ENCODE results near the gene CDKN2AIP.
"Not testable (repeated sequence)": the region's sequence is repeated elsewhere in the genome, so short reads cannot be mapped to it uniquely, and the experiment has no call there.

Gene CDKN2AIP

GRCh38 chr4:183416879-183417755 is 27.3 kb upstream of the CDKN2AIP start:
- no peak for DNase-seq

GRCh38 chr4:183422962-183423631 is 21.3 kb upstream of the CDKN2AIP start:
- no peak for DNase-seq

GRCh38 chr4:183424109-183424744 is 20.2 kb upstream of the CDKN2AIP start:
- no peak for DNase-seq

DNA sequence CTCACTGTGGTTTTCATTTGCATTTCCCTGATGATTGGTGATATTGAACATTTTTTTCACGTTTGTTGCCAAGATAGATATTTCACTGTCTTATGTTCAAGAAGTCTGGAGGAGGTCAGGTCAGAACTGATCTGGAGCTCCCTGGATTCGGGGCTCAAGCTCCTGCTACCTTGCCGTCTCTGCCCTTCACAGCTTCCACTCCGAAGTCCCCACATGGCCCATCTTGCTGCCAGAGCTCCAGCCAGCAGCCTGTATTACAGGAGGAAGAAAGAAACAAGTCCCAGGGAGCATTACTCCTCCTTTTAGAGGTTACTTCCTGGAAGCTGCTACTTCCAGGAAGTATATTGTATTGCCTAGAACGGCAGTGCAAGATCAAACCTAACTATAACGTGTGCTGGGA is 17.9 kb upstream of the CDKN2AIP start:
- no peak for DNase-seq

DNA sequence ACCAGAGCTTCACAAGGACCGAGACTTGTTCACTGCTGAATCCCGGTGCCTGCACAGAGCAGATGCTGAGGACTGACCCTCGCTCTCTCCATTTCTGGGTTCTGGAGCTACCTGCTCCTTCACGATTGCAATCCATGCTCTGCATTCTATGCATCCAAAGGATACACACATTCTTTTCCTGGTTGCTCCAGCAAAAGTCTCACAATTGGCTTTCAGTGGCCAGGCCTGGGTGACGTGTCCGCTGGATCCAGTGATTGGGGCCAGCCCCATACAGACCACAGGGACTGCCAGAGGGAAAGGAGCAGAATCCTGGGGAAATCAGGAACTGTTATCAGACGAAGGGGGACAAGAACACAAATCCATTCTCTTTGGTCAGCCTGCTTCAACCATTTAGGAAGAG is 14.9 kb upstream of the CDKN2AIP start:
- DNase-seq: no peak

GRCh38 chr4:183430317-183430993 is 14.0 kb upstream of the CDKN2AIP start:
- DNase-seq: peak; percentile 32

DNA sequence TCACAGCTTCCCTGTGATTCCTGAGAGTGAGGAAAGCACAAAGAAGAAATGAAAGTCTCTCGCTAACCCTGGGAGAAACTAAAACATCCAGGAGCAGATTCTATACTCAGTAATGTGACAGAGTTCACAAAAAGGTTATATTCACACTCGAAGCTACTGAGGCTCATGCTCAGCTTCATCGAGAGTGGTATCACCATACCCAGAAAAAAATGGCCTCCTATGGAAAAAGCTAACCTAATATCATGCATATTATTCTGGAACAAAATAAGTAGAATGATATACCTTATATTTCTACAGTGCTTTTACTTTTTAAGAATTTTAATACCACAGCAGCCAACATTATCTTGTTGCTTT is 13.5 kb upstream of the CDKN2AIP start:
- DNase-seq: no peak

GRCh38 chr4:183431614-183432013 is 12.8 kb upstream of the CDKN2AIP start:
- DNase-seq: no peak

GRCh38 chr4:183433183-183433582 is 11.3 kb upstream of the CDKN2AIP start:
- DNase-seq: not testable (repeated sequence)

- DNase-seq: no peak
Observed at GRCh38 chr4:183434264-183434663, 10.2 kb upstream of the CDKN2AIP start.

- DNase-seq: no peak
Observed at GRCh38 chr4:183434666-183435190, 9.7 kb upstream of the CDKN2AIP start.

GRCh38 chr4:183435803-183436202 is 8.6 kb upstream of the CDKN2AIP start:
- no peak for DNase-seq

DNA sequence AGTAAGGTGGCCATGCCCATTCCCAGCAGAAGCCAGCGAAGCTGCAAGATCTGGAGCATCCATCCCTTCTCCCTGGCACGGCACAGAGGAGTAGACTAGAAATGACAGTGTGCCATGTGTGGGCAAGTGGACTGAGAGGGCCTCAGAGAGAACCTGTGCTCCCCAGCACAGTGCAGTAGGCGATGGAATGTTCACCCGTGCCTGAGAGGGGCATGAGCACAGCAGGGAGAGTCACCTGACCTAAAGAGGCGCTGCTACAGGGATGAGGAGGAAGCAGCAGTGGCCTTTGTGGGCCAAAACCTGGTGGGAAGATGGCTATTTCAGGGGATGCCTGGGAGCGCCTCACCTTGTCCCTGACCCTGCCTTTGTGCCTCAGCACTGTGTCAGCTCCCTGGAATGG is 8.0 kb upstream of the CDKN2AIP start:
- DNase-seq: no peak

DNA sequence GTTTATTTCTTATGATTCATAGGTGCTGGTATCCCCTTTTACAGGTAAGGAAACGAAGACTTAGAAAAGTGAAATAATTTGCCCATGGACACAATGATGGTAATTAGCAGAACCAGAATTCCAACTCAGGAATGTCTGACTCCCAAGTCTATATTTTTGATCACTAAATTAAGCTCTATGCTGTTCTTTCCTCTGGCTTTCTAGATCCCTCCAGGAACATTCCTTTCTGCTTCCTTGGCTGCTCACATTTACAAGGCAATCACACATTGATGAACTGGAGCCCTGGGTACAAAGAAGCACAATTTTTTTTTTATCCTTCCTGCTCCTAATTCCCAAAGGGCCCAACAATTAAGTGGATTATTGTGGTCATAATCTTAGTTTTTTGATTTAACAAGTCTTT is 7.0 kb upstream of the CDKN2AIP start:
- no peak for DNase-seq

- peak; percentile 20 for DNase-seq
Observed at GRCh38 chr4:183438458-183439113, 5.8 kb upstream of the CDKN2AIP start.

- DNase-seq: no peak
Observed at GRCh38 chr4:183441276-183441675, 3.2 kb upstream of the CDKN2AIP start.

DNA sequence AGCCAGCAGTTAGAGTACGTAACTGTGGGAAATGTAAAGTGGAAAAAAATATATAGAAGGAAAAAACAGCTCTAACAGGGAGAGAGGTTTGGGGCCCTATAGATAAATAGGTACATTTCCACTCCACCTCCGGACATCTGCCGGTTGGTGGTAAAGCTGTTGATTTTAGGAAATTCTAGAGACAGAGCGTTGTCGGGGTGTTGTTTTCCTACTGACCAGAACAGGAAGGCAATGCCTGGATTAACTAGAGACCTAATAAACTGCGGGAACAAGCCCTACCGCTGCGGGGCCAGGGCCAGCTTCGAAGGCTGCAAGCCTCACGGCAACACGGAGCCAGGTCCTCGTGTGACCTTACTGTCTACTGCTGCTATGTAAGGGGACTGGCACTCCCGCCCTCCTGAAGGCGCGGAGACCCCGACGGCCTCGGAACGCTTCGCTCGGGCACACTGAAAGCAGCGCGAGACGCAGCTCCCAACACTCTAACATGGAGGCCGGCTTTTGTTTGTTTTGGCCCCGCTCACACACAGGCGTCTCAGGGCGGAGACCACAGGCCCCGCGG is 702 bp upstream of the CDKN2AIP start:
- peak; percentile 49 for DNase-seq

DNA sequence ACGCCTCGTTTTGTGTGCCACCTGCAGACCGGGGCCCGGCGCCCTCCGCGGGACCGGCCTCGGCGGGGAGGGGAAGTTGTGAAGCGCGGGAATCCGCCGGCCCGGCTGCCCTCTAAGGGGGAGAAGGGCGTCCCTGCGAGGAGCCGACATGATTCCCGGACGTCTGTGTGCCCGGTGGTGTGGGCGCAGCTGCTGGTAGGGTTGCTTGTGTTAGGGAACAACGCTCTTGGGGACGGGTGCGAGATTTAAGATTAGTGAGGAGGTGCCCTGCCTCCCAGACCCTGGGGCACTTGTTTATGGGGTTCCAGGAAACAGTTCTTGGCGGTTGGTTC is 627 bp downstream of the CDKN2AIP start:
- peak; percentile 58 for DNase-seq

- DNase-seq: no peak
Observed at GRCh38 chr4:183447646-183448045, 3.2 kb downstream of the CDKN2AIP start.

DNA sequence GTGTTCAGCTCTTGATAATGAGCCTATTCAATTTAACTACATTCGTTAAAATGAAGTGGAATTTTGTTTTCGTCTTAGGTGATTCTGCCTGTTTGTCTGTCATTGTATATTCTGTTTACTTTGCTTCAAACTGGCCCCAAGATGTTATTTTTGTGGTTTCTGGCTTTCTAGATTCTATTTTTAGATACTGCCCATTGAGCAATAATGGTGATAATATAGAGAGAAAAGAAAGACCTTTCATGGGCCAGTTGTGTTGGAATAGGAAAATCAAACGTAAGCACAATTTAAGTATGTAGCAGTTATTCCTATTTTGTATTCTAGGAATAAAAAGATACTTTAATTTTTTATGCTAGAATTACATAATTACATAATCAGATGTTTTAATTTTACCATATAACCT is 4.0 kb downstream of the CDKN2AIP start:
- DNase-seq: no peak

DNA sequence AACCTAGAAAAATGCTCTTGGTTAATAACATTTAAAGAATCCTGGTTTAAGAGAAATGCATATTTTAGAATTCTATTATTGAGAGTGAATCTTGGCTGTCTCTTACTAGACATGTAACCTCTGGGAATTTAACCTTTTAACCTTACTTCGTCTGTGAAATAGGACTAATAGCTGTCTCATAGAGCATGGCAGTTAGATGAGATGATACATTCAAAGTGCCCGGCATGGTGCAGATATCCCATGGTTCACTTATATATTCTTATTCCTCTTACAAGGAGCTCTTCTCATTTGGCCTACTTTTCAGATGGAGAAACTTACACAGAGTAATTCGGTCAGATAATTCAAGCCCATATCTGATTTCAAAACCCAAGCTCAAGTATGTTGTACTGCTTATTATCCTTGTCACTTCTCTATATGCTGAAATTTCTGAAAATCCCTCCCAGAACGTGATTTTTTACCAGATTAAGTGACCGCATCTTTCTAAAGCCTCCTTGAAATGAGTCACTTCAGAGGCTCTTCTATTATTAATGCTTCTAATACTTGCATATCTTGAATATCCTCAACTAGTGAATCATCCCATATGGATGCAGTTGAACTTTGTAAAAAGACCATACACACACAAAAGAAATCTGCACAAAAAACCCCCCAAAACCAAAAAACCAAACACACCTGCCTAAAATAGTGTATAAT is 4.9 kb downstream of the CDKN2AIP start:
- no peak for DNase-seq

DNA sequence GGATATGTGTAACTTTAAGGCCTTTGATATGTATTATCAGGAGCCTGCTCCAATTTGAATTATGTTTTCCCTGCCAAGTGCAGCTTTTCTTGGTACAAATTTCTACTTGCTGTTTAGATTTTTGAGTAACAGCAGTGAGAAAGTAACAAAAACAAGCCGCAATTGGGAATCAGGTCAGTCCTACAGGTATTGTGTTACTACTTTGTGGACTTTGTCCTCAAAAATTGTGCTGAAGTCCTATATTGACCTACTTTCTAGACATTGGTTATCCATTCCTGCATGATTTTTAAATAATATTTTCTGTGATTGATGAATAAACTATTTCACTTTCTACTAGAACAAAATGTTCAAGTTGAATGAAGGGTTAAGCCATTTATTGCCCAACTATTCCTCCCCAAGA is 5.7 kb downstream of the CDKN2AIP start:
- no peak for DNase-seq

Measured in activated CD4-positive, alpha-beta T cell treated with anti-CD3 and anti-CD28 coated beads, Interleukin-10, Interleukin-2, amounts not matched to agents 100 ng/mL and 50 ng/mL, durations not matched to agents 16 hours and 8 hours (primary cell).